Measurements from ENCODE around the gene ZNRF2. TPM values are rescaled to one million over a fixed set of nuclear protein-coding genes. Genes with fewer than 3 reads are reported as not detected.

Gene ZNRF2
- total and polyA plus RNA-seq, 2 donors from 2014 or later = 16.2 to 32.2 TPM

- Histone ChIP-seq H3K4me1 (ENCODE audit: control insufficient read depth in 2 of 3, insufficient read depth in 2 of 3, low read depth in 1 of 3, low read length in 3 of 3) (no peaks in the 10 kb centered on the region), H3K27ac (ENCODE audit: low read depth in 2 of 2, low read length in 2 of 2) (no peak overlapping the region), H3K4me3 (ENCODE audit: low read length in 3 of 3) (no peak overlapping the region), H3K36me3 (ENCODE audit: control insufficient read depth in 2 of 3, insufficient read depth in 3 of 3, low read length in 3 of 3) (no peaks in the 10 kb centered on the region), H3K9ac (ENCODE audit: low read length in 3 of 3) (no peak overlapping the region), H3K27me3 (ENCODE audit: control insufficient read depth, insufficient read depth, low read length) (no peaks in the 10 kb centered on the region), H3K9me3 (ENCODE audit: control insufficient read depth in 2 of 3, insufficient read depth in 1 of 3, low read length in 3 of 3) (no peaks in the 10 kb centered on the region)
- FAIRE-seq (no peak), DNase-seq (peak in 1 of 5 donors; percentile 33)
- intact Hi-C loops (cut with DNase I) = no loop called here
- TF ChIP-seq, protein P1, sequence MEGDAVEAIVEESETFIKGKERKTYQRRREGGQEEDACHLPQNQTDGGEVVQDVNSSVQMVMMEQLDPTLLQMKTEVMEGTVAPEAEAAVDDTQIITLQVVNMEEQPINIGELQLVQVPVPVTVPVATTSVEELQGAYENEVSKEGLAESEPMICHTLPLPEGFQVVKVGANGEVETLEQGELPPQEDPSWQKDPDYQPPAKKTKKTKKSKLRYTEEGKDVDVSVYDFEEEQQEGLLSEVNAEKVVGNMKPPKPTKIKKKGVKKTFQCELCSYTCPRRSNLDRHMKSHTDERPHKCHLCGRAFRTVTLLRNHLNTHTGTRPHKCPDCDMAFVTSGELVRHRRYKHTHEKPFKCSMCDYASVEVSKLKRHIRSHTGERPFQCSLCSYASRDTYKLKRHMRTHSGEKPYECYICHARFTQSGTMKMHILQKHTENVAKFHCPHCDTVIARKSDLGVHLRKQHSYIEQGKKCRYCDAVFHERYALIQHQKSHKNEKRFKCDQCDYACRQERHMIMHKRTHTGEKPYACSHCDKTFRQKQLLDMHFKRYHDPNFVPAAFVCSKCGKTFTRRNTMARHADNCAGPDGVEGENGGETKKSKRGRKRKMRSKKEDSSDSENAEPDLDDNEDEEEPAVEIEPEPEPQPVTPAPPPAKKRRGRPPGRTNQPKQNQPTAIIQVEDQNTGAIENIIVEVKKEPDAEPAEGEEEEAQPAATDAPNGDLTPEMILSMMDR (IDR thresholded peaks at IDR 0.05; ENCODE audit: borderline replicate concordance, extremely low read depth, insufficient read depth) = no peak
These were observed 112.0 kb downstream of the ZNRF2 start for GRCh38 chr7:30396389-30396788.

- no peak for FAIRE-seq
- intact Hi-C loops (cut with DNase I) = no loop called here
- H3K36me3 ChIP-seq (ENCODE audit: control insufficient read depth in 2 of 3, insufficient read depth in 3 of 3, low read length in 3 of 3) = peaks cover 0 to 3% (median 0%) of the 10 kb centered on the region in 3 donors
- no peak overlapping the region for H3K27ac ChIP-seq (ENCODE audit: low read depth in 2 of 2, low read length in 2 of 2)
- H3K4me3 ChIP-seq (ENCODE audit: low read length in 3 of 3) = no peak overlapping the region
- TF ChIP-seq, protein P1 (IDR thresholded peaks at IDR 0.05; ENCODE audit: borderline replicate concordance, extremely low read depth, insufficient read depth) = no peak
- H3K9ac ChIP-seq (ENCODE audit: low read length in 3 of 3) = no peak overlapping the region
- no peaks in the 10 kb centered on the region for H3K27me3 ChIP-seq (ENCODE audit: control insufficient read depth, insufficient read depth, low read length)
- no peak for DNase-seq
- H3K4me1 ChIP-seq (ENCODE audit: control insufficient read depth in 2 of 3, insufficient read depth in 2 of 3, low read depth in 1 of 3, low read length in 3 of 3) = no peaks in the 10 kb centered on the region
- H3K9me3 ChIP-seq (ENCODE audit: control insufficient read depth in 2 of 3, insufficient read depth in 1 of 3, low read length in 3 of 3) = no peaks in the 10 kb centered on the region
These were observed 119.1 kb downstream of the ZNRF2 start for GRCh38 chr7:30403477-30403876.

DNA sequence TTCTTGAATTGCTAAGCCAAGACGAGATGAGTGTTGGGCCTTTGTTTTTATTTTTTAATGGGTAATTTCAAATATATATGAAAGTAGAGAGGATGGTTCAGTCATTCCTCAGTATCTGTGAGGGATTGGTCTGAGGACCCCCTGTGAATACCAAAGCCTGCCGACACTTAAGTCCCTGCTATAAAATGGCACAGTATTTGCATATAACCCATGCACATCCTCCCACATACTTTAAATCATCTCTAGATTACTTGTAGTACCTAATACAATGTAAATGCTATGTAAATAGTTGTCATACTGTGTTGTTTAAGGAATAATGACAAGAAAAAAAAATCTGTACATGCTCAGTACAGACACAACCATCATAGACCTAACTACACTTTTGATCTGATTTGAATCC lies 120.8 kb downstream of the ZNRF2 start:
- Histone ChIP-seq H3K27ac (ENCODE audit: low read depth in 2 of 2, low read length in 2 of 2) (no peak overlapping the region), H3K27me3 (ENCODE audit: control insufficient read depth, insufficient read depth, low read length) (no peaks in the 10 kb centered on the region), H3K9ac (ENCODE audit: low read length in 3 of 3) (no peak overlapping the region), H3K4me3 (ENCODE audit: low read length in 3 of 3) (no peak overlapping the region), H3K9me3 (ENCODE audit: control insufficient read depth in 2 of 3, insufficient read depth in 1 of 3, low read length in 3 of 3) (no peaks in the 10 kb centered on the region), H3K36me3 (ENCODE audit: control insufficient read depth in 2 of 3, insufficient read depth in 3 of 3, low read length in 3 of 3) (peaks cover 0 to 3% (median 0%) of the 10 kb centered on the region in 3 donors), H3K4me1 (ENCODE audit: control insufficient read depth in 2 of 3, insufficient read depth in 2 of 3, low read depth in 1 of 3, low read length in 3 of 3) (no peaks in the 10 kb centered on the region)
- DNase-seq = no peak
- intact Hi-C loops (cut with DNase I) = no loop called here
- TF ChIP-seq, protein P1 (IDR thresholded peaks at IDR 0.05; ENCODE audit: borderline replicate concordance, extremely low read depth, insufficient read depth) = no peak
- FAIRE-seq = no peak

All from kidney (tissue), 14 donors.